ENCODE data around the gene CFAP73.
"Not testable (repeated sequence)": the region's sequence is repeated elsewhere in the genome, so short reads cannot be mapped to it uniquely, and the experiment has no call there.

Gene CFAP73

GRCh38 chr12:113191227-113191626, 41.7 kb downstream of the CFAP73 start:
- DNase-seq (ENCODE audit: low read depth) = no peak

- no peak for DNase-seq (ENCODE audit: low read depth)
Measured at GRCh38 chr12:113194971-113195391, 45.5 kb downstream of the CFAP73 start.

- no peak for DNase-seq (ENCODE audit: low read depth)
Measured at GRCh38 chr12:113195598-113195997, 46.1 kb downstream of the CFAP73 start.

- DNase-seq (ENCODE audit: low read depth) = no peak
Measured at GRCh38 chr12:113196582-113196981, 47.1 kb downstream of the CFAP73 start.

- DNase-seq (ENCODE audit: low read depth) = peak; percentile 57
Measured at GRCh38 chr12:113196990-113197389, 47.5 kb downstream of the CFAP73 start.

- no peak for DNase-seq (ENCODE audit: low read depth)
Measured at GRCh38 chr12:113197518-113198077, 48.1 kb downstream of the CFAP73 start.

- DNase-seq (ENCODE audit: low read depth) = no peak
Measured at GRCh38 chr12:113198296-113198695, 48.8 kb downstream of the CFAP73 start.

GRCh38 chr12:113200021-113200797, 50.7 kb downstream of the CFAP73 start:
- no peak for DNase-seq (ENCODE audit: low read depth)

- DNase-seq (ENCODE audit: low read depth) = no peak
Measured at GRCh38 chr12:113201187-113202177, 52.0 kb downstream of the CFAP73 start.

GRCh38 chr12:113202300-113203075, 53.0 kb downstream of the CFAP73 start:
- DNase-seq (ENCODE audit: low read depth) = no peak

GRCh38 chr12:113203852-113204760, 54.6 kb downstream of the CFAP73 start:
- DNase-seq (ENCODE audit: low read depth) = no peak

GRCh38 chr12:113204804-113205203, 55.3 kb downstream of the CFAP73 start:
- no peak for DNase-seq (ENCODE audit: low read depth)

GRCh38 chr12:113206802-113207201, 57.3 kb downstream of the CFAP73 start:
- not testable (repeated sequence) for DNase-seq (ENCODE audit: low read depth)

- no peak for DNase-seq (ENCODE audit: low read depth)
Measured at GRCh38 chr12:113207613-113208040, 58.1 kb downstream of the CFAP73 start.

GRCh38 chr12:113208041-113208934, 58.8 kb downstream of the CFAP73 start:
- DNase-seq (ENCODE audit: low read depth) = peak; percentile 84
